ENCODE measurements around the gene MAML3. TPM values are rescaled to one million over a fixed set of nuclear protein-coding genes. Genes with fewer than 3 reads are reported as not detected.

The MAML3 gene
- total RNA-seq, 1 donor from 2014 or later = 8.1 TPM

- FAIRE-seq = no peak
- H3K4me1 ChIP-seq (ENCODE audit: insufficient read depth, low read length) = peaks cover 4% of the 10 kb centered on the region
- H3K9me3 ChIP-seq (ENCODE audit: insufficient read depth, low read depth, low read length) = no peaks in the 10 kb centered on the region
- H3K4me3 ChIP-seq (ENCODE audit: insufficient read depth, low read depth, low read length) = no peak overlapping the region
- H4K20me1 ChIP-seq (ENCODE audit: insufficient read depth, low read length) = no peaks in the 10 kb centered on the region
- no peak overlapping the region for H3K4me2 ChIP-seq (ENCODE audit: low read length)
- Mint-ChIP-seq H3K36me3 (ENCODE audit: low read depth, unreplicated experiment) (no peaks in the 10 kb centered on the region), H3K9me3 (ENCODE audit: unreplicated experiment) (no peaks in the 10 kb centered on the region), H3K4me3 (ENCODE audit: unreplicated experiment) (no peak overlapping the region), H3K27me3 (ENCODE audit: low read depth, unreplicated experiment) (no peaks in the 10 kb centered on the region), H3K27ac (ENCODE audit: unreplicated experiment) (no peak overlapping the region), H3K4me1 (ENCODE audit: low read depth, unreplicated experiment) (no peaks in the 10 kb centered on the region)
- H3K27ac ChIP-seq (ENCODE audit: low read depth, low read length) = no peak overlapping the region
- no peak overlapping the region for H2AFZ ChIP-seq (ENCODE audit: low read depth, low read length)
- no peak for DNase-seq (ENCODE audit: low read depth)
- H3K27me3 ChIP-seq (ENCODE audit: insufficient read depth, low read length) = no peaks in the 10 kb centered on the region
- TF ChIP-seq EZH2 (IDR thresholded peaks at IDR 0.05; ENCODE audit: insufficient read depth, low read length) (no peak), CTCF (IDR thresholded peaks at IDR 0.05; ENCODE audit: insufficient read depth, low read depth, low read length) (no peak)
- no peak overlapping the region for H3K9ac ChIP-seq (ENCODE audit: low read length)
- no peaks in the 10 kb centered on the region for H3K36me3 ChIP-seq (ENCODE audit: insufficient read depth, low read length)
- no peaks in the 10 kb centered on the region for H3K79me2 ChIP-seq (ENCODE audit: insufficient read depth, low read length)
Observed at GRCh38 chr4:139959396-139959795, 194.6 kb downstream of the MAML3 start.

GRCh38 chr4:139958739-139959098, 195.3 kb downstream of the MAML3 start:
- no peak overlapping the region for H3K9ac ChIP-seq (ENCODE audit: low read length)
- Mint-ChIP-seq H3K9me3 (ENCODE audit: unreplicated experiment) (no peaks in the 10 kb centered on the region), H3K4me1 (ENCODE audit: low read depth, unreplicated experiment) (no peaks in the 10 kb centered on the region), H3K36me3 (ENCODE audit: low read depth, unreplicated experiment) (no peaks in the 10 kb centered on the region), H3K27ac (ENCODE audit: unreplicated experiment) (no peak overlapping the region), H3K27me3 (ENCODE audit: low read depth, unreplicated experiment) (no peaks in the 10 kb centered on the region), H3K4me3 (ENCODE audit: unreplicated experiment) (no peak overlapping the region)
- H3K36me3 ChIP-seq (ENCODE audit: insufficient read depth, low read length) = no peaks in the 10 kb centered on the region
- no peaks in the 10 kb centered on the region for H3K9me3 ChIP-seq (ENCODE audit: insufficient read depth, low read depth, low read length)
- TF ChIP-seq CTCF (IDR thresholded peaks at IDR 0.05; ENCODE audit: insufficient read depth, low read depth, low read length) = no peak
- TF ChIP-seq EZH2 (IDR thresholded peaks at IDR 0.05; ENCODE audit: insufficient read depth, low read length) = no peak
- no peaks in the 10 kb centered on the region for H4K20me1 ChIP-seq (ENCODE audit: insufficient read depth, low read length)
- FAIRE-seq (no peak), DNase-seq (ENCODE audit: low read depth) (no peak)
- no peak overlapping the region for H2AFZ ChIP-seq (ENCODE audit: low read depth, low read length)
- H3K4me2 ChIP-seq (ENCODE audit: low read length) = no peak overlapping the region
- H3K79me2 ChIP-seq (ENCODE audit: insufficient read depth, low read length) = no peaks in the 10 kb centered on the region
- peaks cover 4% of the 10 kb centered on the region for H3K4me1 ChIP-seq (ENCODE audit: insufficient read depth, low read length)
- no peak overlapping the region for H3K27ac ChIP-seq (ENCODE audit: low read depth, low read length)
- H3K27me3 ChIP-seq (ENCODE audit: insufficient read depth, low read length) = no peaks in the 10 kb centered on the region
- no peak overlapping the region for H3K4me3 ChIP-seq (ENCODE audit: insufficient read depth, low read depth, low read length)

GRCh38 chr4:139957986-139958738, 195.8 kb downstream of the MAML3 start:
- no peak overlapping the region for H3K9ac ChIP-seq (ENCODE audit: low read length)
- no peaks in the 10 kb centered on the region for H4K20me1 ChIP-seq (ENCODE audit: insufficient read depth, low read length)
- TF ChIP-seq CTCF (IDR thresholded peaks at IDR 0.05; ENCODE audit: insufficient read depth, low read depth, low read length) = no peak
- no peak for TF ChIP-seq EZH2 (IDR thresholded peaks at IDR 0.05; ENCODE audit: insufficient read depth, low read length)
- H3K27me3 ChIP-seq (ENCODE audit: insufficient read depth, low read length) = no peaks in the 10 kb centered on the region
- no peak overlapping the region for H3K4me3 ChIP-seq (ENCODE audit: insufficient read depth, low read depth, low read length)
- Mint-ChIP-seq H3K36me3 (ENCODE audit: low read depth, unreplicated experiment) (no peaks in the 10 kb centered on the region), H3K9me3 (ENCODE audit: unreplicated experiment) (no peaks in the 10 kb centered on the region), H3K27me3 (ENCODE audit: low read depth, unreplicated experiment) (no peaks in the 10 kb centered on the region), H3K27ac (ENCODE audit: unreplicated experiment) (no peak overlapping the region), H3K4me3 (ENCODE audit: unreplicated experiment) (no peak overlapping the region), H3K4me1 (ENCODE audit: low read depth, unreplicated experiment) (no peaks in the 10 kb centered on the region)
- no peak overlapping the region for H2AFZ ChIP-seq (ENCODE audit: low read depth, low read length)
- no peaks in the 10 kb centered on the region for H3K79me2 ChIP-seq (ENCODE audit: insufficient read depth, low read length)
- DNase-seq (ENCODE audit: low read depth) = no peak
- H3K4me2 ChIP-seq (ENCODE audit: low read length) = no peak overlapping the region
- no peak overlapping the region for H3K27ac ChIP-seq (ENCODE audit: low read depth, low read length)
- H3K4me1 ChIP-seq (ENCODE audit: insufficient read depth, low read length) = peaks cover 4% of the 10 kb centered on the region
- no peak for FAIRE-seq
- H3K36me3 ChIP-seq (ENCODE audit: insufficient read depth, low read length) = no peaks in the 10 kb centered on the region
- H3K9me3 ChIP-seq (ENCODE audit: insufficient read depth, low read depth, low read length) = no peaks in the 10 kb centered on the region

All from astrocyte (in vitro differentiated cells and primary cell).